GM18505 (cell line): ENCODE data around the gene MALSU1.
"Not testable (repeated sequence)": the region's sequence is repeated elsewhere in the genome, so short reads cannot be mapped to it uniquely, and the experiment has no call there.

Source experiments
- ATAC-seq: cut with Tn5 transposase; IDR thresholded peaks from one replicate; pipeline ENCODE4 v1.9.1; 2021; ENCODE audit not compliant: unreplicated experiment
- POLR2A ChIP-seq: IDR thresholded peaks from 4 replicates; pipeline ENCODE4 v1.6.1; 2011; ENCODE audit warnings: borderline replicate concordance; ENCODE audit not compliant: insufficient read depth, insufficient read length; ENCODE audit errors: extremely low read depth

MALSU1 gene

DNA sequence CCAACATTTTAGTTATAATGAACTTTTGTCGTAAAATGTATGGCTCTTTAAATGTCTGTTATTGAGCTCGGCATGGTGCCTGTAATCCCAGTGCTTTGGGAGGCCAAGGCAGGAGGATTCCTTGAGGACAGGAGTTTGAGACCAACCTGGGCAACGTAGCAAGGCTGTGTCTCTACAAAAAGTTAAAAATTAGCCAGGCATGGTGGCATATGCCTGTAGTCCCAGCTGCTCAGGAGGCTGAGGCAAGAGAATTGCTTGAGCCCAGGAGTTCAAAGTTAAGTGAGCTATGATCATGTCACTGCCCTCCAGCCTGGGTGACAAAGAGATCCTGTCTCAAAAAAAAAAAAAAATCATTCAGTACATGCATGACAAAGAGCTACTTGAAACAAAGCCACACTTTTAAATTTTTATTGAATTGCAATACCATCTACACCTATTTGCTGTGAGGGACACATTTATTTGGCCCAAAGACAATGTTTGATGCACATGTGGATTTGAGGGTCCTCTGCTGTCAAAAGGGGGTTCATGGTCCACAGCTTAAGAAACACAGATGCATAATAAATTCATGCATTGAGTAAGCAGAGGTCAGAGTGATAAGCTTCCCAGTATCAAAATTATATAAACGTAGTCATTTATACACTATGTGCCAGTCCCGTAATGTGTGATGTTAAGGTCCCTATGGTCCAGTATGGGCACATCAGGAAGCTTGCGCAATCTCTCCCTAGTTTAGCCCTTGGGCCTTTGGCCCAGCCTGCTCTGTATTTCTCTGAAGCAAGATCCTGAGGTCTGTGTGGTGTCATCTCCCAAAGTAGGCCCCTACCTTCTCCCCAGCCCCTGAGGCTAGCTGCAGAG lies 4.4 kb upstream of the MALSU1 start:
- TF ChIP-seq POLR2A = no peak
- ATAC-seq = no peak

DNA sequence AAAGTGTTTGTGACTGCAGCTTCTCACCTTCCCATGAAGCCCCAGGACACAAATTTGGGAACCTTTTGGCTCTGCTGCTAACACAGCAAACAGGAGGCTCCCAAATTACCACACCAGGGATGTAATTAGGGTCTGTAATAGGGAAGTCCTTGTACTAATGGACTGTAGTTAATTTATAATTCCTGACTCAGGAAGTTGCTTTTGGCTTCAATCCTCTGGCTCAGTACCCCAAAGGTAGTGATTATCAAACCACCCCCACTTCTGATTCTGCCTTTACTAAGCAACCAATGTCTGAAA lies 3.8 kb upstream of the MALSU1 start:
- no peak for ATAC-seq
- no peak for TF ChIP-seq POLR2A

DNA sequence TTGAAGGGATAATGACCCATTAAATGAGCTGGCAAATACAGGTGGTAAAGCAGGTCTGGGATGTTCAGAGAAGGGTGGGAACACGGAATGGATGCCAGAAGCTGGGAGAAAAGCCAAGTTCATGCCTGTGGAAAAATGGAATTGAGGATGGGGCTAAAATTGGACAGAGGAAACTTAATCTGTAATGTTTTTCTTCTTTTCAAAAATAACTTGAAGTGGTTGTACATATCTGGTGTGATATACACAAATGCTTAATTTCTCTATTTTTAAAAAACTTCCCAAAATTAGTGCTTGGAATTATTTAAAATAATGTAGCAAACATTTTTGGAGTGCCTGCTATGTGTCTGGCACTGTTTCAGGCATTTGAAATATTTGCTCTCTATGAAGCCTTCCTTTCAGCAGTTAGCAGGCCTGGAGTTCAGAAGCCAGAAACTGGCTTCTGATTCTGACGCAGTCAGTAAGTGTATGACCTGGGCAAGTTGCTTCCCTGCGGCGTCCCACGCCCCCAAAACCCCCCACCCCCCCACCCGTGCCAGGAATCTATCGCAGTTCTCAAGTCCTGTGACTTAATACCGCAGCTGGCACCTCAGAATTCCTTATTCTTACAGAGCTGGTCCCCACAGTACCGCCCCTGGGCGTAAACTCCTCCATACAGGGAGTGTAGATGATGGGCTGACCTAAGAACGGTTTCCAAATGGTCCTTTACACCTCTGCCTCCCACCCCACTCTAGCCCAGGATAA lies 828 bp upstream of the MALSU1 start:
- no peak for ATAC-seq

DNA sequence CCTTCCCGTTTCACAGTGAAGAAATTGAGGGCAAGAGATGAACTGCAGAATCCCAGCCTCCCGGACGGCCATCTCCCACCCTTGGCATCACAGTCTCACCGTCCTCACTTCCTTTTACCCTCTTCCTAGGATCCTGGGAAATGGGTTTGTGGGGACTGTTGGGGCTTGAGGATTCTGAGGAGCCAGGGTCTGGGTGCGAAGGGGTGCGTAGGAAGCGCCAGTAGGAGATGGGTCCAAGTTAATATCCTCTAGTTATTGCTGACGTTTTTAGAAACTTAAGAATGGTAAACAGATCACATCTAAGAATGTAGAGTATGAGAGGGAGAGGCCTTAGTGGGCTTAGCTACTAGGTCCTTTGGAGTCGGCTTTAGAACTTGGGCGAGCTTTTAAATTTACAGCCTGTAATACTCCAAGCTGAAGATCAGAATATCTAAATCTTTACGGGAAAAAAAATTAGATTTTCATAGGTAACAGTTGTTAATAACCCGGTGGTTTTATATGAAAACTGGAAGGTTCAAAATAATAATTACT lies 696 bp downstream of the MALSU1 start:
- TF ChIP-seq POLR2A = no peak
- ATAC-seq = peak; percentile 14

More for the DNA sequence above, 828 bp upstream of the MALSU1 start:
- TF ChIP-seq POLR2A = no peak

DNA sequence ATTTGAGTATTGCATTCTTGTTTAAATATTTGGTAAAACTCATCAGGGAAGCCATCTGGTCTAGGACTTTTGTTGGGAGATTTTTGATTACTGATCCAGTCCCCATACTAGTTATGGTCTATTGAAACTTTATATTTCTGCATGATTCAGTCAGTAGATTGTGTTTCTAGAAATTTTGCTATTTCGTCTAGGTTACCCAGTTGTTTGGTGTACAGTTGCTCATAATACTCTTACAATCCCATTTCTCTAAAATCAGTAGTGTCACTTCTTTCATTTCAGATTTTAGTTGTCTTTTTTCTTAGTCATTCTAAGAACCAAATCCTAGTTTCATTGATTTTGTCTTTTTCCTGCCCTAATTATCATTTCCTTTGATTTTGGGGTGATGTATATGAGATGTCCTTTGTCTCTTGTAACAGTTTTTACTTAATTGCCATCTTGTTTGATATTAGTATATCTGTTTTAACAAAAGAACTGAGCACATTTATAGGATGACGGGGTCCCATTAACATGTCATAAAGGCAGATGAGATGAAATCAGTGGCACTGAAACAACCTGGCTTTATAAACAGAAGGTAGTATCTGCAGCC lies 7.9 kb downstream of the MALSU1 start:
- ATAC-seq = no peak
- no peak for TF ChIP-seq POLR2A

DNA sequence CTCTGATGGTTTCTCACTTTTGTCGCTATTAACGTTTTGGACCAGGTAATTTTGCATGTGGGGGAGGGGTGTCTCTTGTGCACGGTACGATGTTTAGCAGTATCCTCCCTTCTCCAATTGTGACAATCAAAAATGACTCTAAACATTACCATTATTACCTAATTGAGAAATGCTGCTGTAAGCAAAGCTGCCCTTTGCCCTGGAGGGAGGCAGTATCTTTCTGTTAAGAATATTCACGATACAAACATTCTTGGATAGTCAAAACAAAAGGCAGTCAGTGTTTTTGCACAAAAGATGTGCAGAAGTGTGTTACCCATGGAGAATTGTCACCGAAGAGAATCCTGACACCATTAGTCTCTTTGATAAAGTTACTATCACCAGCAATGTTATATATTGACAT lies 9.6 kb downstream of the MALSU1 start:
- no peak for TF ChIP-seq POLR2A
- no peak for ATAC-seq

DNA sequence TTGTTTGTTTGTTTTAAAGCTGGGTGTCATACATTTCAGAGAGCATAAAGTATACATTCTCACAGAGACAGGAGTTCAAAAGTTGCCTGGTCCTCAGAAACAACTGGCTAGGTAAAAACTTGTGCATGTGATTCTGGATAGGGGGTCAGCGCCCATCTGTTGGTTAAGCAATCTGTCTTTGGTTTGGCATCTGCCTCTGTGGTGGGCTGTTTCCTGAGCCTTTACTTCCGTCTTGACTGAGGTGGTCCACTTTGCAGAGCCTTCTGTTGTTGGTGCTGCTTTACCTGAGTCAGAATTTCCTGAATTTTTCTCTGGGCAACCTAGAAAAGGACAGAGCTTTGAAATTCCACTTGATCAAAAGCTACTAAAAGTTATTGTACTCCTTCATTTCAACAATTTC lies 13.0 kb downstream of the MALSU1 start:
- ATAC-seq = not testable (repeated sequence)

DNA sequence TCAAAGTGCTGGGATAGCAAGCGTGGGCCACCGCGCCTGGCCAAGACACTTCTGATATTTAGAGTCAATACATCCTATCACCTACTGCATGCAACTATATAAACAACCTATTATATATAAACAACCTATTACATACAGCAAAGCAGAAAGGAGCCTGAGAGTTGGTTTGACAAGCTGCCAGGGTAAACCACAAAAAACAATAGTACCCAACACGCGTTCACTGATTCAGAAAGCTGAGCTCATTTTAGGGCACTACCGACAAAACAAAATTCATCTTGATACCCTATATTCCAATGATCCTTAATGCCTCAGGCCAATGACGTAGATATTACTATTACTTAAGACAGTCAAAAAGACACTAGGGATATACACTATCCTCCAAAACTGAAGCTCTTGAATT lies 16.2 kb downstream of the MALSU1 start:
- ATAC-seq = no peak
- TF ChIP-seq POLR2A = no peak

DNA sequence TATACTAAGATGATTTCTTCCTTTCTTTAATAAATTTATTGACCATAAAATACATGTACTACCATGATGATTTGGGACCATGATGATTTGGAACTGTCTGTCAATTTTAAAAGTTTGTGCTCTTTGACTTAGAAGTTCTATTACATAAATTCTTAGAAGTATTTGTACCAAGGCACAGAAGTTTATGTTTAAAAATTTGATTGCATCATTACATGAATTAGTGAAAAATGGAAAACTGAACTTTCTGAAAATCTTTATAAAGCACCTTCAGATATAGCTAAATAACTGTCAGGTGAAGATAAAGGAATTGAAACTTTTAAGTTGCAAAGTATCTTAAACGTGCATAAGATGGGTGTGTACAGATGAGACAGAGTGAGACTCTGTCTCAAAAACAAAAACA lies 32.0 kb downstream of the MALSU1 start:
- ATAC-seq = no peak
- no peak for TF ChIP-seq POLR2A

DNA sequence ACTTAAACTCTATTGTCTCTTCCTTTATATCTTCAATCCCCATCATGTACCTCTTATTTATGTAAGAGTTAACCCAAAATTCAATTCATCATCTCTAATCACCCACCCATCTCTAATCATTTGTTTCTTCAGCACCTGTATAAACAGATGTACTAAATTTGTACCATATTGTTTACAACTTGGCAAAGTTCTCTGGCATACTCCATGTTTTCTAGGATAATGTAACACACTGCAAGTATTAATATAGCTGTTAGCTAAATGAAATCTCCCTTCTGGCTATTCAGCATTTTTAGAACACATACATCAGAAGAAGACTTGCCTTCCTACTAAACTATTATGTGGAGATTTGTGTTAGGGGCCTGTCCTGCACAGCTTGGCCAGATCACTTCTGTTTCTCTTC lies 33.1 kb downstream of the MALSU1 start:
- no peak for ATAC-seq
- no peak for TF ChIP-seq POLR2A

DNA sequence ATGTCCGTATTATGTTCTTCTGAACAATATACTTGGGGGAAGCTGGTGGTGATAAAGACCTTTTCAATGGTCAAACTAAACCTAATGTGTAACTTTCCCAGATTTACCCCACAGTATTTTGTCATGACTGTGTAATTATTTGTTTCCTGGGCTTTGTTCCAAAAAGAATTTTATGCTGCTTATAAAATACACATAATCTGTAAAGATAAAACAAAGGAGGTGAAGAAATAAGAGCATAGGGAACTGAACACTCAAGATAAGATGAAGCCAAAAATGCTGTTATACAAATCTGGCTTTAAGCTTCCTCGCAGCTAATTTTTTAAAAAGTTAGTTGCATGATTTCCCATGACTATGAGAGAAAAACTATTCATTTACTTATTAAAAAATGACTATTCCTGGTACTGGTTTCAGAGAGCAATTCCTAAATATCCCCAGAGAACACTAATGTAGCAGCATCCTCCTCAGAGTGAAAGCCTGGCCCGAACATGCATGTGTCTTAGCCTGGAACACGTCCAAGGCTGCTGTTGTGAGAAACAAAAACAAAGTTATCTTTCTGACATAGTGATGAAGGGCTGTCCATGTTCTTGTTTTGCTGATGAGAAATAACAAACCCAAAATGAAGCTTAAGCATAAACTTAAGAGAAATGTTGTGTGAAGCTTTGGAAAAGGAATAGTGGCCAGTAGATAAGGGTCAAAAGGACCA lies 33.9 kb downstream of the MALSU1 start:
- no peak for ATAC-seq

DNA sequence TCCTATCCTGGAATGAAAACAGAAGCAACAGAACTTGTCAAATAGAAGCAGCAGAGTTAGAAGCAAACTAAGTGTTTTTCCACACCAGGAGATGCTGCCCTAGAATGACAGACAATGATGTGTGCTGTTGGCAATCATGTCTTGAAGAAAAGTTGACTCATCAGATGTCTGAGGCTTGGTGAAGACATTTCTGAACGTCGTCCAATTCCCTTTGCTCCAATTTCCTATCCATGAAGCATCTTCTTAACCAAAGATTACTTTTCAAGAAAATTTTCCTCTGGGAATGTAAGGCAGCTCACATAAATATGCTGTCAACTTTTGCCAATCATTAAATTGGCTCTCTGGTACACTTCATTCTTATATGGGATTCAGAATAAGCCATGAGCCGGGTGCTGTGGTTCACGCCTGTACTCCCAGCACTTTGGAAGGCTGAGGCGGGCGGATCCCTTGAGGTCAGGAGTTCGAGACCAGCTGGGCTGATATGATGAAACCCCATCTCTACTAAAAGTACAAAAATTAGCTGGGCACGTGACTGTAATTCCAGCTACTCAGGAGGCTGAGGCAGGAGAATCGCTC lies 34.6 kb downstream of the MALSU1 start:
- no peak for ATAC-seq
- TF ChIP-seq POLR2A = no peak

More for the DNA sequence above, 33.9 kb downstream of the MALSU1 start:
- TF ChIP-seq POLR2A = no peak

DNA sequence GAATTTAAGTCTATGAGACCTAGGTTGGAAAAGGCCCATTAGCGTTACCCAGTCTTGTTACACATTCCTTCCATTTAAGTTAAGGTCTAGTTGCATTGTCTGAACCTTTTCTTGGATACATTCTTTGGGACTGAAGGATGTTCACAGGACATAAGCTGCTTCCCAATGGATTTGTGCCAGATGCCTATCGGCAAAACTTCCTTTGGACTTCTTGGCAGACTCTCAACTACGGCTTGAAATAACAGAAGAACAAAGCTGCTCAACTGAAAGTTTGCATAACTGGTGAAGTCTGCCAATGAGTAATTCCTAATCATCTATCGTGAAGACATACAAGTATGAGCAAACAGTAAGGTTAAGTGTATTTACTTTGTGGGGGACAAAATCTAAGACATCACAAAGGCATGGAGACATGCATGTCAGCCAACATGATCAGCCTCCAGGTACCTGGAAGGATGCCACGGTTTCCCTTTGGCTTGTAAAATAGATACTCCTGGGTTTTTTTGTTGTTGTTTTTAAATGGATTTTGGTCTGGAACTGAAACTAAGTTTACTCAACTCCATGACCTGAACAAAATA lies 35.4 kb downstream of the MALSU1 start:
- no peak for ATAC-seq
- no peak for TF ChIP-seq POLR2A
